A549 treated with dexamethasone at 1 μM for 4 hours (cell line): ENCODE measurements around the gene PCDHA1. TPM values are rescaled to one million over a fixed set of nuclear protein-coding genes. Genes with fewer than 3 reads are reported as not detected.

Source experiments
- total RNA-seq: library from RNA; stranded (reverse); fragments of 200-300 nt; extraction: Qiagen RNA extraction; gene quantifications from 5 replicates; pipeline ENCODE4 v1.2.3, GENCODE V29; 2022

Gene PCDHA1
- 0.08 to 0.21 TPM (median 0.18 TPM) in 5 replicates for total RNA-seq

DNA sequence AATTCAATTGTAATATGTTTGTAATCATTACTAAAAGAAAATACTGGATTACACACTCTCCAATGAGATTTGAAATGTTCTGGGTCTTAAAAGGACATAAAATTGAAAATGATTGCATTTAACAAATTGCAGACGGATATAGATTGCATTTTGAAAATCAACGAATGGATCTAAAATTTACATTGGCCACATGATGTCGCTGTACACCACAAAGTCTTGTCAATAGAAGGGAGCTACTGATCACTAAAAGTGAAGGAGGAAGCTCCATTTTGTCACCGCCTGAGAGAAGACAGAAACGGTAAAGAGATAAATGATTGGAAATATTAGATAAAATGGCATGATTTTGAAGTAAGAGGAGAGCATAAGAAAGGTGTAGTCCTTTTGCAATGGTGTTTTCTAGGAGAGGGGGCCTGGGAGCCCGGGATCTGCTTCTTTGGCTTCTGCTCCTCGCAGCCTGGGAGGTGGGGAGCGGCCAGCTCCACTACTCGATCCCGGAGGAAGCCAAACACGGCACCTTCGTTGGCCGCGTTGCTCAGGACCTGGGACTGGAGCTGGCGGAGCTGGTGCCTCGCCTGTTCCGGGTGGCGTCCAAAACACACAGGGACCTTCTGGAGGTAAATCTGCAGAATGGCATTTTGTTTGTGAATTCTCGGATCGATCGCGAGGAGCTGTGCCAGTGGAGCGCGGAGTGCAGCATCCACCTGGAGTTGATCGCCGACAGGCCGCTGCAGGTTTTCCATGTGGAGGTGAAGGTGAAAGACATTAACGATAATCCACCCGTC, at the start of gene PCDHA1:
Gene PCDHA1, plus strand, starts transcription at position 236 of the 782 bp plus-strand sequence.

DNA sequence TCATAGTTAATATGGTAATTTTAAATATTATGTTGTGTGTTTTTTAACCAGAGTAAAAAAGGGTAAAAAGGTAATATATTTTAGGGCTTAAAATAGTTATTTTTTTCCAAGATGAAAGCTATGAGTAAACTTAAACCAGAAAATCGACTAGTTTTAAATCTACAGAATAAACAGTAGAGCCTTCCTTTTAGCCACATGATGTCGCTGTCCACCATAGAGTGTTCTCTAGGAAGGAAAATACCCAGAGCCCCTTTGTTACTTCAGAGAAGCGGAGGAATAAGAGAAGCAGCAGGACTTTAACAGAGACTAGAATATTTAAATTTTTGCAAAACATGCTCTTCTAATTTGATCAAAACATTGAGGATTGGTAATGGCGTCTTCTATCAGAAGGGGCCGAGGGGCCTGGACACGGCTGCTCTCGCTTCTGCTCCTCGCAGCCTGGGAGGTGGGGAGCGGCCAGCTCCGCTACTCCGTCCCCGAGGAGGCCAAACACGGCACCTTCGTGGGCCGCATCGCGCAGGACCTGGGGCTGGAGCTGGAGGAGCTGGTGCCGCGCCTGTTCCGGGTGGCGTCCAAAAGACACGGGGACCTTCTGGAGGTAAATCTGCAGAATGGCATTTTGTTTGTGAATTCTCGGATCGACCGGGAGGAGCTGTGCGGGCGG, 8.8 kb downstream of the PCDHA1 start, which contains the start of gene PCDHA2:
Gene PCDHA2, plus strand, starts transcription at position 258 of the 664 bp plus-strand sequence.

DNA sequence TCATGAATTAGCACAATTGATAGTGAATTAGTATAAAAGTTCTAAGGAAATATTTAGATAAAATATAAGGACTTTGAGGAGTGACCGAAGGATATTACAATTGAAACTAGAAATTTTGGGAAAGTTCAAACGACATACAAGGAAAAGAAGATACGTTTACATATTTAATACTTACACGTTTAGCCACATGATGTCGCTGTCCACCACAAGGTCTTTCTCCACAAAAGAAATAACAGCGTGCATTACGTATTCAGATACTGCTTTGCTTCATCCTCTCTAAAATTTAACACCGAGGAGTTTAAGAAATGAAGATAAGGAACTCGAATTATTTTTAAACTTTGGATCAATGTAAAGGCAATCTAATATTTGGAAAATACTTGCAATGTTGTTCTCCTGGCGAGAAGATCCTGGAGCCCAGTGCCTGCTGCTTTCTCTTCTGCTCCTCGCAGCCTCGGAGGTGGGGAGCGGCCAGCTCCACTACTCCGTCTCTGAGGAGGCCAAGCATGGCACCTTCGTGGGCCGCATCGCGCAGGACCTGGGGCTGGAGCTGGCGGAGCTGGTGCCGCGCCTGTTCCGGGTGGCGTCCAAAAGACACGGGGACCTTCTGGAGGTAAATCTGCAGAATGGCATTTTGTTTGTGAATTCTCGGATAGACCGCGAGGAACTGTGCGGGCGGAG, 15.0 kb downstream of the PCDHA1 start, which contains the start of gene PCDHA3:
Gene PCDHA3, plus strand, starts transcription at position 242 of the 678 bp plus-strand sequence.

DNA sequence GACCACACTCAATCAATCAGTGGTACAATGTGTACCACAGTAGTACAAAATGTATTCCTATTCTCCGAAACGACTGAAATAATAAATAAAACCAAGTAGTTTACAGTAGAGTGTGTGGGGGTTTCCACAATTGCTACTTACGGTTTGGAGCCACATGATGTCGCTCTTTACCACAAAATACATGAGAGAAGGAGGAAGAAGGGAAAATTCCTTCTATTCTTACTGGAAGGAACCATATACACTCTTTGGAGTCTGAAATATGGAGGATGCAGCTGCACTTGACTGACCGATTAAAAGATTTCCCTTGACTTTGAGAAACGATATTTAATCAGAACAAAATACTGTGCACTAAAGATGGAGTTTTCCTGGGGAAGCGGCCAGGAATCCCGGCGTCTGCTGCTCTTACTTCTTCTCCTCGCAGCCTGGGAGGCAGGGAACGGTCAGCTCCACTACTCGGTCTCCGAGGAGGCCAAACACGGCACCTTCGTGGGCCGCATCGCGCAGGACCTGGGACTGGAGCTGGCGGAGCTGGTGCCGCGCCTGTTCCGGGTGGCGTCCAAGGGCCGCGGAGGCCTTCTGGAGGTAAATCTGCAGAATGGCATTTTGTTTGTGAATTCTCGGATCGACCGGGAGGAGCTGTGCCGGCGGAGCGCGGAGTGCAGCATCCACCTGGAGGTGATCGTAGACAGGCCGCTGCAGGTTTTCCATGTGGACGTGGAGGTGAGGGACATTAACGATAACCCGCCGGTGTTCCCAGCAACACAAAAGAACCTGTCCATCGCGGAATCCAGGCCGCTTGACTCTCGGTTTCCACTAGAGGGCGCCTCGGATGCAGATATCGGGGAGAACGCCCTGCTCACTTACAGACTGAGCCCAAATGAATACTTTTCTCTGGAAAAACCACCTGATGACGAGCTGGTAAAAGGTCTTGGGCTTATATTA, 21.2 kb downstream of the PCDHA1 start, which contains the start of gene PCDHA4:
Gene PCDHA4, plus strand, starts transcription at position 235 of the 942 bp plus-strand sequence.

DNA sequence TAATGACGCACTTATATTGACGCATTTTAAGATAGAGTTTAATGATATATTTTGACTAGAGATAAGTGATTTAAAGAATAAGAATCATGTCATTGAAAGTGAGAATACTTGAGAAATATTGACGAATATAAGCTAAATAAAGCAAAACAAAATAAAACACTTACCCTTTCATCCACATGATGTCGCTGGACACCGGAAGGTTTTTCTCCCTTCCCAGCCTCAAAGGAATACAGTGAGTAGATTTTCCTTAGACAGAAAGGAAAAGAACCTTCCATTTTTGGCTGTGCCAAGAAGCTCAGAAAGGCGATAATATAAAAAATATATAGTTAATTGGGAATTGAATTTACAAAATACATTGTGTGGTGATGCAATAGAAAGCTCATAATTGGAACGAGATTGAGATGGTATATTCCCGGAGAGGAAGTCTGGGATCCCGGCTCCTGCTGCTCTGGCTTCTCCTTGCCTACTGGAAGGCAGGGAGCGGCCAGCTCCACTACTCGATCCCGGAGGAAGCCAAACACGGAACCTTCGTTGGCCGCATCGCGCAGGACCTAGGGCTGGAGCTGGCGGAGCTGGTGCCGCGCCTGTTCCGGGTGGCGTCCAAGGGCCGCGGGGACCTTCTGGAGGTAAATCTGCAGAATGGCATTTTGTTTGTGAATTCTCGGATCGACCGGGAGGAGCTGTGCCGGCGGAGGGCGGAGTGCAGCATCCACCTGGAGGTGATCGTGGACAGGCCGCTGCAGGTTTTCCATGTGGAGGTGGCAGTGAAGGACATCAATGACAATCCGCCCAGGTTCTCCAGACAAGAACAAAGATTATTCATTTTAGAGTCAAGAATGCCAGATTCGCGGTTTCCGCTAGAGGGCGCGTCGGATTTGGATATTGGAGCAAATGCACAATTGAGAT, 35.7 kb downstream of the PCDHA1 start, which contains the start of gene PCDHA5:
Gene PCDHA5, plus strand, starts transcription at position 239 of the 906 bp plus-strand sequence.

DNA sequence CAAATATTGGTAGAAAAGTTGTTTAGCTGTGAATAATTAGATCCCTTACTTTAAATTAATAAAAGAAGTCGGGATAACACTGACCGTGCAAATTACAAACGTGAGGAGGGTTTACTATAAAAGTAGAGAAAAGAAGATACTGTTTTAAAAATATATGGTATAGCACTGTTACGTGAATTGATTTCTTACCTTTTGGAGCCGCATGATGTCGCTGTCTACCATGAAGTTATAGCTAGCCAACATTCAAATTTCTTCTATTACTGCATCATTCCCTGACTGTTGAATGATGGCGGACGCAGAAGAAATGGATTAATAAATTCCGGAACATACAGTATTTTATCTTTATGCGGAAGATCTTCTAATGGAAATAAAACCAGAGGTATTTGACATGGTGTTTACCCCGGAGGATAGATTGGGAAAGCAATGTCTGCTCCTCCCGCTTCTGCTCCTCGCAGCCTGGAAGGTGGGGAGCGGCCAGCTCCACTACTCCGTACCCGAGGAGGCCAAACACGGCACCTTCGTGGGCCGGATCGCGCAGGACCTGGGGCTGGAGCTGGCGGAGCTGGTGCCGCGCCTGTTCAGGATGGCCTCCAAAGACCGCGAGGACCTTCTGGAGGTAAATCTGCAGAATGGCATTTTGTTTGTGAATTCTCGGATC, 41.9 kb downstream of the PCDHA1 start, which contains the start of gene PCDHA6:
Gene PCDHA6, plus strand, starts transcription at position 257 of the 658 bp plus-strand sequence. Its CDS starts 132 bp downstream, at position 389.

DNA sequence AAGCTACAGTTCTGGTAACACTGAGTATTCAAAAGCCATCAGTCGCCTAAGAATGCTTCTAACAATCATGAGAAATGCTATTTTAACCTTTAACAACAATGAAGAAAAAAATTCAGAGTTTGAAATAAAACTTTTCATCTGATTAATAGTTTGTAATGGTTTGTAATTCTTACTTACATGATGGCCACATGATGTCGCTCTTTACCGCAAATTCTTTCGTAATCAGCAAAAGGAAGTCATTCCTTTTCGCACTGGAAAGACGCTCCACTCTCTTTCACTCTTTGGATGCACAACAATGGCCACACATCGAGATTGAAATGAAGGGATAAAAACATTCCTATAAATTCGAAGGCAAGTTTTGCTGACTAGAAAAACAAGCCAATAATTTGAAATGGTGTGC, 48.1 kb downstream of the PCDHA1 start, which contains the start of gene PCDHA7:
Gene PCDHA7, plus strand, starts transcription at position 277 of the 400 bp plus-strand sequence. Its CDS starts 115 bp downstream, at position 392.

DNA sequence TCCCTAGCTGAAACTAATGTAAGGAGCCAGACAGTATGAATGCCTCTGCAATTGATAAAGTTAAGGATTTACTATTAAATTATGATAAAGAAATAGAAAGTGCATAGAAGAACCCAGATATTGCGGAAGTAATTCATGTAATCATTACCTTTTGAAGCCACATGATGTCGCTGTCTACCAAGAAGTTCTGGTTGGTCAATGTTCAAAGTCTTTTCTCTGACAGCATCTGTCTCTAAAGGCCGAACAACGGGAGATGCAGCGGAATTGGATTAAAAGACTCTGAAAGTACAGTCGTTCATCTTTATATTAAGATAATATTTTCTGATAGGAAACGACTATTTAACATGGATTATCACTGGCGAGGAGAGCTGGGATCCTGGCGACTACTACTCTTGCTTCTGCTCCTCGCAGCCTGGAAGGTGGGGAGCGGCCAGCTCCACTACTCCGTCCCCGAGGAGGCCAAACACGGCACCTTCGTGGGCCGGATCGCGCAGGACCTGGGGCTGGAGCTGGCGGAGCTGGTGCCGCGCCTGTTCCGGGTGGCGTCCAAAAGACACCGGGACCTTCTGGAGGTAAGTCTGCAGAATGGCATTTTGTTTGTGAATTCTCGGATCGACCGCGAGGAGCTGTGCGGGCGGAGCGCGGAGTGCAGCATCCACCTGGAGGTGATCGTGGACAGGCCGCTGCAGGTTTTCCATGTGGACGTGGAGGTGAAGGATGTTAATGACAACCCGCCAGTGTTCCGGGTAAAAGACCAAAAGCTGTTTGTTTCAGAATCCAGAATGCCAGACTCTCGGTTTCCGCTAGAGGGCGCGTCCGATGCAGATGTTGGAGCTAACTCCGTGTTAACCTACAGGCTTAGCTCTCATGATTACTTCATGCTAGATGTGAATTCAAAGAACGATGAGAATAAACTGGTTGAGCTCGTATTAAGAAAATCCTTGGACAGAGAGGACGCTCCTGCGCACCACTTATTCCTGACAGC, 55.3 kb downstream of the PCDHA1 start, which contains the start of gene PCDHA8:
Gene PCDHA8, plus strand, starts transcription at position 210 of the 985 bp plus-strand sequence. Its CDS starts 135 bp downstream, at position 345.

DNA sequence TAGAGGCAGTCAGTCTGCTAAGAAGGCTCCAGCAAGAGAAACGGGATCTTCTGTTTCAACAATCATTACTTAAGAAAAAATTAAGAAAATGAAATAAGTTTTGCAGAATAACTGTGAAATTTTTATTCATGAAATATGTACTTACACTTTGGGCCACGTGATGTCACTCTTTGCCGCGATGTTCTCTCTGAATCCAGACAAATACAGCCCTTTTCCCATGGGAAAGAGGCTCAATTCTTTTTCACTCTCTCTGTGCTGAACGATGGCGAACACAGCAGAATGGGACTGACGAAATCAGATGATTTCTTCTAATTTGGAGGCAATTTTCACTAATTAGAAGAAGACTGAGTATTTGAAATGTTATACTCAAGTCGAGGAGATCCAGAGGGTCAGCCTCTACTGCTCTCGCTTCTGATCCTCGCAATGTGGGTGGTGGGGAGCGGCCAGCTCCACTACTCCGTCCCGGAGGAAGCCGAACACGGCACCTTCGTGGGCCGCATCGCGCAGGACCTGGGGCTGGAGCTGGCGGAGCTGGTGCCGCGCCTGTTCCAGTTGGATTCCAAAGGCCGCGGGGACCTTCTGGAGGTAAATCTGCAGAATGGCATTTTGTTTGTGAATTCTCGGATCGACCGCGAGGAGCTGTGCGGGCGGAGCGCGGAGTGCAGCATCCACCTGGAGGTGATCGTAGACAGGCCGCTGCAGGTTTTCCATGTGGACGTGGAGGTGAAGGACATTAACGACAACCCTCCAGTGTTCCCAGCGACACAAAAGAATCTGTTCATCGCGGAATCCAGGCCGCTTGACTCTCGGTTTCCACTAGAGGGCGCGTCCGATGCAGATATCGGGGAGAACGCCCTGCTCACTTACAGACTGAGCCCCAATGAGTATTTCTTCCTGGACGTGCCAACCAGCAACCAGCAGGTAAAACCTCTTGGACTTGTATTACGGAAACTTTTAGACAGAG, 62.5 kb downstream of the PCDHA1 start, which contains the start of gene PCDHA9:
Gene PCDHA9, plus strand, starts transcription at position 244 of the 964 bp plus-strand sequence. Its CDS starts 114 bp downstream, at position 358.

DNA sequence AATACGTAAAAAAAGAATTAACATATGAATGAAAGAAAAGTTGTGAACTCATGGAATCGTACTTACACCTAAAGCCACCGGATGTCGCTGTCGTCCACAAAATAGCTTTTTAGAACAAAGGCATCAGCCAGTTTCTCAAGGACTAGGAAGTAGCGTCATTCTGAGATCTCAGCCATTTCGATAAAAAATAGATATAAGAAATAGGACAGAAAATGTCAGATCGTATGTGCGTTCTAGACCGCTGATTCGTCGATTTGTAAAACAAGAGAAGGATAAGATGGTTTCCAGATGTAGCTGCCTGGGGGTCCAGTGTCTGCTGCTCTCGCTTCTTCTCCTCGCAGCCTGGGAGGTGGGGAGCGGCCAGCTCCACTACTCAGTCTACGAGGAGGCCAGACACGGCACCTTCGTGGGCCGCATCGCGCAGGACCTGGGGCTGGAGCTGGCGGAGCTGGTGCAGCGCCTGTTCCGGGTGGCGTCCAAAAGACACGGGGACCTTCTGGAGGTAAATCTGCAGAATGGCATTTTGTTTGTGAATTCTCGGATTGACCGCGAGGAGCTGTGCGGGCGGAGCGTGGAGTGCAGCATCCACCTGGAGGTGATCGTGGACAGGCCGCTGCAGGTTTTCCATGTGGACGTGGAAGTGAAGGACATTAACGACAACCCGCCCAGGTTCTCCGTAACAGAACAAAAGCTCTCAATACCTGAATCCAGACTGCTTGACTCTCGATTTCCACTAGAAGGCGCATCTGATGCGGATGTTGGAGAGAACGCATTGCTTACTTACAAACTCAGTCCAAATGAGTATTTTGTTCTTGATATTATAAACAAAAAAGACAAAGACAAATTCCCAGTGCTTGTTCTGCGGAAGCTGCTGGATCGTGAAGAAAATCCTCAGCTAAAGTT, 70.1 kb downstream of the PCDHA1 start, which contains the start of gene PCDHA10:
Gene PCDHA10, plus strand, starts transcription at position 126 of the 903 bp plus-strand sequence. Its CDS starts 152 bp downstream, at position 278.

DNA sequence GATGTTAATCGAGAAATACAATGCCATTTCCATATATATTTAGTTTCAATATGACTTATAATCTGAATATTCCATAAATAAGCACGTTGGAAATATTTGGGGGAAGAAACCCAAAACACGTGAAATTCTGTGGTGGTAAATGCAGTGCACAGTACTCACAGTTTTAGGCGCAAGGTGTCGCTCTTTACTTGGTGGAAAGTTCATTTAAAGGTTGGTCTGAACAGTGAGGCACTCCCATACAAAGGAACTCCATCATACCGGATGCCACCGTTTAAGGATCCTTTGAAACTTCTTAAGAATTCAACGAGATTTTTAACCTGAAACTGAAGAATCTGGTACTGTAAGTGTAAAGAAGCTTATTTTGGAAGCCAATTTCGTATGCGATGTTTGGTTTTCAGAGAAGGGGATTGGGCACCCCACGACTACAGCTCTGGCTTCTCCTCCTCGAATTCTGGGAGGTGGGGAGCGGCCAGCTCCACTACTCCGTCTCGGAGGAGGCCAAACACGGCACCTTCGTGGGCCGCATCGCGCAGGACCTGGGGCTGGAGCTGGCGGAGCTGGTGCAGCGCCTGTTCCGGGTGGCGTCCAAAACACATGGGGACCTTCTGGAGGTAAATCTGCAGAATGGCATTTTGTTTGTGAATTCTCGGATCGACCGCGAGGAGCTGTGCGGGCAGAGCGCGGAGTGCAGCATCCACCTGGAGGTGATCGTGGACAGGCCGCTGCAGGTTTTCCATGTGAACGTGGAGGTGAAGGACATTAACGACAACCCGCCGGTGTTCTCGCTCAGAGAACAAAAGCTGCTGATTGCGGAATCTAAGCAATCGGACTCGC, 83.0 kb downstream of the PCDHA1 start, which contains the start of gene PCDHA11:
Gene PCDHA11, plus strand, starts transcription at position 237 of the 834 bp plus-strand sequence. Its CDS starts 147 bp downstream, at position 384.

DNA sequence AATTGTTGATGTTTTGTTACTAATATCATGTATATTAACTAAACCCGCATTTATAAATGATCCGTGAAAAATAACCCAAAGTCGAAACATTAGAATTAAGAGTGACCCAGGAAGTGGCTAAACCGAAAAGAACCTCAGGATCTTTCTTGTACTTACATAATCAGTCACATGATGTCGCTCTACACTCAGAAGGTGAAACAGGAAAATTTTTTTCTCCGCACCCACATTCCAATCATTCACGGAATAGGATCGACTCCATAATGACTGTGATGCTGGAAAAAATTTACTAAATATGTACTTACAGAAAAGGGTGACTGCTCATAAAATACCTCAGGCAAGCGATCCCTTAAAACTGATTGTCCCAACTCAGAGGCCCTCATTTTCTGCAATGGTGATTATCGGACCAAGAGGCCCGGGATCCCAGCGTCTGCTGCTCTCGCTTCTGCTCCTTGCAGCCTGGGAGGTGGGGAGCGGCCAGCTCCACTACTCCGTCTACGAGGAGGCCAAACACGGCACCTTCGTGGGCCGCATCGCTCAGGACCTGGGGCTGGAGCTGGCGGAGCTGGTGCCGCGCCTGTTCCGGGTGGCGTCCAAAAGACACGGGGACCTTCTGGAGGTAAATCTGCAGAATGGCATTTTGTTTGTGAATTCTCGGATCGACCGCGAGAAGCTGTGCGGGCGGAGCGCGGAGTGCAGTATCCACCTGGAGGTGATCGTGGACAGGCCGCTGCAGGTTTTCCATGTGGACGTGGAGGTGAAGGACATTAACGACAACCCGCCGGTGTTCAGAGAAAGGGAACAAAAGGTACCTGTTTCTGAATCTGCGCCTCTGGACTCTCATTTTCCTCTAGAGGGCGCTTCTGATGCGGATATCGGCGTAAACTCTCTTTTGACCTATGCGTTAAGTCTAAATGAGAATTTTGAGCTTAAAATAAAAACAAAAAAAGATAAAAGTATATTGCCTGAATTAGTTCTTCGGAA, 89.4 kb downstream of the PCDHA1 start, which contains the start of gene PCDHA12:
Gene PCDHA12, plus strand, starts transcription at position 224 of the 981 bp plus-strand sequence. Its CDS starts 165 bp downstream, at position 389.

DNA sequence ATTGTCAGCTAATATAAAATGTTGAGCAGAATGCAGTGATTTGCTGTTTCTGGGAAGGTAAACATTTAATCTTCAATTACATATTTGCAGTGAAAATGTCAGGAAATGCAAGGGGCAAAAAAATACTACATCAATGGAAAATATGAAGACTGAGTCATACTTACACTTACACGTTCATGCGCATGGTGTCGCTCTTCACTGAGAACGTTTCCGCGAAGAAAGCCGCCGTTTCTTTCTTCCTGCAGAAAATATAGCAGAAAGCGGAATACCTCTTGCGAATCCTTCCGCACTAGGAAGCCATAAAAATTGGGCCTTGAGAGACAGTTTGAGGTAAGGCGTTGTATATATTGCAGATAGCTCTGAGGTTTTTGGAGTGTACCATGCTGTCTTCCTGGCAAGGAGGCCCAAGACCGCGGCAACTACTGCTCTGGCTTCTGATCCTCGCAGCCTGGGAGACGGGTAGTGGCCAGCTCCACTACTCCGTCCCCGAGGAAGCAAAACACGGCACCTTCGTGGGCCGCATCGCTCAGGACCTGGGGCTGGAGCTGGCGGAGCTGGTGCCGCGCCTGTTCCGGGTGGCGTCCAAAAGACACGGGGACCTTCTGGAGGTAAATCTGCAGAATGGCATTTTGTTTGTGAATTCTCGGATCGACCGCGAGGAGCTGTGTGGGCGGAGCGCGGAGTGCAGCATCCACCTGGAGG, 96.1 kb downstream of the PCDHA1 start, which contains the start of gene PCDHA13:
Gene PCDHA13, plus strand, starts transcription at position 236 of the 702 bp plus-strand sequence. Its CDS starts 145 bp downstream, at position 381.

